ENCODE measurements around the gene RARB. TPM values are rescaled to one million over a fixed set of nuclear protein-coding genes. Genes with fewer than 3 reads are reported as not detected.

Gene RARB
- total RNA-seq, 4 donors from 2014 or later: 2.6 to 11.2 (median 3.4) TPM

- TF ChIP-seq CTCF (IDR thresholded peaks at IDR 0.05): no peak
- no peak for DNase-seq (ENCODE audit: low spot score)
- no peak for ATAC-seq (ENCODE audit: low FRiP score)
Observed at GRCh38 chr3:25469558-25469957, 41.5 kb downstream of the RARB start.

- no peak for ATAC-seq (ENCODE audit: low FRiP score)
- no peak for DNase-seq (ENCODE audit: low spot score)
- no peak for TF ChIP-seq CTCF (IDR thresholded peaks at IDR 0.05)
Observed at GRCh38 chr3:25471081-25471768, 43.2 kb downstream of the RARB start.

GRCh38 chr3:25472153-25472552, 44.1 kb downstream of the RARB start:
- TF ChIP-seq CTCF (IDR thresholded peaks at IDR 0.05): no peak
- no peak for ATAC-seq (ENCODE audit: low FRiP score)
- no peak for DNase-seq (ENCODE audit: low spot score)

- no peak for DNase-seq (ENCODE audit: low spot score)
- no peak for TF ChIP-seq CTCF (IDR thresholded peaks at IDR 0.05)
- no peak for ATAC-seq (ENCODE audit: low FRiP score)
Observed at GRCh38 chr3:25472731-25473130, 44.7 kb downstream of the RARB start.

GRCh38 chr3:25473246-25473645, 45.2 kb downstream of the RARB start:
- no peak for DNase-seq (ENCODE audit: low spot score)
- TF ChIP-seq CTCF (IDR thresholded peaks at IDR 0.05): no peak

GRCh38 chr3:25474052-25474451, 46.0 kb downstream of the RARB start:
- DNase-seq (ENCODE audit: low spot score) (no peak), ATAC-seq (ENCODE audit: low FRiP score) (no peak)
- TF ChIP-seq CTCF (IDR thresholded peaks at IDR 0.05): no peak

More at GRCh38 chr3:25473246-25473645, 45.2 kb downstream of the RARB start:
- no peak for ATAC-seq (ENCODE audit: low FRiP score)

GRCh38 chr3:25476639-25477038, 48.6 kb downstream of the RARB start:
- ATAC-seq (ENCODE audit: low FRiP score) (no peak), DNase-seq (ENCODE audit: low spot score) (no peak)
- TF ChIP-seq CTCF (IDR thresholded peaks at IDR 0.05): no peak
